A673 (cell line): ENCODE data around the gene GRXCR1. TPM values are rescaled to one million over a fixed set of nuclear protein-coding genes. Genes with fewer than 3 reads are reported as not detected.

Source experiments
- BruUV-seq: library from RNA; stranded (reverse); fragments of 400-500 nt; replicated peaks from 2 replicates; lab custom pipeline; 2021; lab: Mats Ljungman, UMichigan
- CTCF ChIA-PET: fragments of 300-600 bp; sonication (Branson Sonifier 250); formaldehyde crosslinking; loops from one replicate; lab custom pipeline; 2022; ENCODE audit warnings: antibody characterized with exemption; lab: Charles Lee
- POLR2A ChIA-PET: fragments of 300-600 bp; sonication (Branson Sonifier 250); formaldehyde crosslinking; loops from one replicate; lab custom pipeline; 2022; ENCODE audit warnings: antibody characterized with exemption; ENCODE audit not compliant: low non-redundant PET; lab: Charles Lee
- DNase-seq: peaks from one replicate; pipeline ENCODE4 v3.0.0-alpha.2; 2015; ENCODE audit warnings: low spot score
- H3K27ac ChIP-seq: fragments of 200-600 bp; sonication (generic); 2 replicates; pipeline ENCODE4 v1.5.1; 2016; ENCODE audit warnings: mixed run types, low read depth, mild to moderate bottlenecking, mixed read lengths, antibody characterized with exemption, low read length; ENCODE audit not compliant: poor library complexity, severe bottlenecking
- H3K27me3 ChIP-seq: fragments of 200-600 bp; sonication (generic); replicated peaks from 2 replicates; pipeline ENCODE4 v1.6.1; 2017; ENCODE audit warnings: mixed run types, low read depth, mild to moderate bottlenecking, mixed read lengths, antibody characterized with exemption, low read length; ENCODE audit not compliant: insufficient read depth, poor library complexity
- H3K36me3 ChIP-seq: fragments of 200-600 bp; sonication (generic); 2 replicates; pipeline ENCODE4 v1.6.1; 2016; ENCODE audit warnings: mixed run types, mild to moderate bottlenecking, mixed read lengths, antibody characterized with exemption, low read length; ENCODE audit not compliant: insufficient read depth, poor library complexity, severe bottlenecking
- H3K4me1 ChIP-seq: fragments of 200-600 bp; sonication (generic); 2 replicates; pipeline ENCODE4 v1.6.1; 2017; ENCODE audit warnings: mixed run types, mild to moderate bottlenecking, mixed read lengths, antibody characterized with exemption, low read length; ENCODE audit not compliant: insufficient read depth, poor library complexity, severe bottlenecking
- H3K4me3 ChIP-seq: fragments of 200-600 bp; sonication (generic); 2 replicates; pipeline ENCODE4 v1.5.1; 2016; ENCODE audit warnings: low read depth, mixed run types, mild to moderate bottlenecking, mixed read lengths, low read length; ENCODE audit not compliant: poor library complexity, severe bottlenecking
- H3K9me3 ChIP-seq: fragments of 200-600 bp; sonication (generic); 2 replicates; pipeline ENCODE4 v1.6.1; 2016; ENCODE audit warnings: mixed run types, low read depth, mild to moderate bottlenecking, mixed read lengths, antibody characterized with exemption, low read length; ENCODE audit not compliant: poor library complexity, severe bottlenecking
- CTCF ChIP-seq: fragments of 300-800, 200-600 bp; sonication (generic); conservative IDR thresholded peaks from 2 replicates; pipeline ENCODE4 v1.5.1; 2017; ENCODE audit warnings: low read depth, mild to moderate bottlenecking, antibody characterized with exemption, low read length, moderate library complexity, mixed read lengths
- EZH2 ChIP-seq: fragments of 200-600 bp; sonication (generic); IDR thresholded peaks from 2 replicates; pipeline ENCODE4 v1.6.1; 2017; ENCODE audit warnings: borderline replicate concordance, low read depth, mild to moderate bottlenecking, mixed read lengths, antibody characterized with exemption, low read length; ENCODE audit not compliant: poor library complexity, severe bottlenecking
- intact Hi-C: fragments of 100-400 bp; cut with micrococcal nuclease; formaldehyde crosslinking; loops from one replicate; pipeline ENCODE4 v1.10.0; 2022; ENCODE audit not compliant: unreplicated experiment
- total RNA-seq: library from RNA; stranded (reverse); gene quantifications from 2 replicates; pipeline ENCODE4 v1.2.3, GENCODE V29; 2021

GRXCR1 gene
- total RNA-seq, 1 experiment from 2014 or later, result not detected

- H3K27me3 ChIP-seq, result no peaks in the 10 kb centered on the region
- ChIA-PET POLR2A (no interaction called here), CTCF (no interaction called here)
- intact Hi-C loops, result no loop called here
- no peak overlapping the region for H3K27ac ChIP-seq
- TF ChIP-seq EZH2 (no peak), CTCF (no peak)
- H3K4me3 ChIP-seq, result no peak overlapping the region
- BruUV-seq, result no TSS peak
- no peak for DNase-seq
- no peaks in the 10 kb centered on the region for H3K36me3 ChIP-seq
- H3K9me3 ChIP-seq, result peaks cover 10% of the 10 kb centered on the region
- no peaks in the 10 kb centered on the region for H3K4me1 ChIP-seq
These were observed 156.1 kb downstream of the GRXCR1 start for GRCh38 chr4:43048570-43048969.

GRCh38 chr4:43049326-43049725 is 156.8 kb downstream of the GRXCR1 start:
- Histone ChIP-seq H3K9me3 (peaks cover 10% of the 10 kb centered on the region), H3K36me3 (no peaks in the 10 kb centered on the region), H3K4me3 (no peak overlapping the region), H3K27me3 (no peaks in the 10 kb centered on the region), H3K27ac (no peak overlapping the region), H3K4me1 (no peaks in the 10 kb centered on the region)
- ChIA-PET POLR2A (no interaction called here), CTCF (no interaction called here)
- BruUV-seq, result no TSS peak
- intact Hi-C loops, result no loop called here
- DNase-seq, result no peak
- TF ChIP-seq CTCF, result no peak
- TF ChIP-seq EZH2, result no peak

GRCh38 chr4:43066415-43066814 is 173.9 kb downstream of the GRXCR1 start:
- intact Hi-C loops, result no loop called here
- POLR2A ChIA-PET, result no interaction called here
- H3K4me1 ChIP-seq, result no peaks in the 10 kb centered on the region
- no peak overlapping the region for H3K4me3 ChIP-seq
- DNase-seq, result no peak
- no peaks in the 10 kb centered on the region for H3K27me3 ChIP-seq
- no TSS peak for BruUV-seq
- H3K36me3 ChIP-seq, result no peaks in the 10 kb centered on the region
- peaks cover 15% of the 10 kb centered on the region for H3K9me3 ChIP-seq
- CTCF ChIA-PET, result no interaction called here
- TF ChIP-seq CTCF (no peak), EZH2 (no peak)
- H3K27ac ChIP-seq, result no peak overlapping the region
